Liver (tissue), 9 donors: ENCODE measurements around the gene BUB1. TPM values are rescaled to one million over a fixed set of nuclear protein-coding genes. Genes with fewer than 3 reads are reported as not detected.

ENCODE experiments used
- DNase-seq: peaks from one replicate; pipeline ENCODE4 v3.0.0-alpha.2; 2017; ENCODE audit warnings: low spot score
- H3K27ac ChIP-seq, 2 donors: one replicate each; pipeline ENCODE4 v1.7.0; 2013; ENCODE audit warnings: inconsistent platforms in 2 of 2, low read length in 2 of 2, control low read depth in 1 of 2, low read depth in 1 of 2, mild to moderate bottlenecking in 1 of 2
- H3K27me3 ChIP-seq, 4 donors: one replicate each; pipeline versions ENCODE4 v1.6.1 to v1.7.0; 2013; ENCODE audit warnings: low read length in 3 of 4, inconsistent platforms in 1 of 4, mild to moderate bottlenecking in 1 of 4, moderate library complexity in 1 of 4; ENCODE audit not compliant: control insufficient read depth in 4 of 4, insufficient read depth in 4 of 4
- H3K36me3 ChIP-seq, 4 donors: one replicate each; pipeline versions ENCODE4 v1.6.1 to v1.7.0; 2013; ENCODE audit warnings: low read length in 3 of 4, mild to moderate bottlenecking in 3 of 4, low read depth in 1 of 4, moderate library complexity in 1 of 4; ENCODE audit not compliant: control insufficient read depth in 4 of 4, insufficient read depth in 3 of 4
- H3K4me1 ChIP-seq, 4 donors: one replicate each; pipeline versions ENCODE4 v1.6.1 to v1.7.0; 2013; ENCODE audit warnings: low read length in 3 of 4, mild to moderate bottlenecking in 3 of 4, moderate library complexity in 1 of 4; ENCODE audit not compliant: control insufficient read depth in 4 of 4, insufficient read depth in 4 of 4
- H3K4me3 ChIP-seq, 3 donors: one replicate each; pipeline versions ENCODE4 v1.6.1 to v1.7.0; 2013; ENCODE audit warnings: low read length in 3 of 3, control low read depth in 1 of 3, low read depth in 1 of 3, mild to moderate bottlenecking in 1 of 3
- H3K9ac ChIP-seq, 2 donors: one replicate each; pipeline ENCODE4 v1.7.0; 2013; ENCODE audit warnings: low read length in 2 of 2, mild to moderate bottlenecking in 2 of 2, moderate library complexity in 2 of 2, control low read depth in 1 of 2, low read depth in 1 of 2
- H3K9me3 ChIP-seq, 4 donors: one replicate each; pipeline versions ENCODE4 v1.6.1 to v1.7.0; 2013; ENCODE audit warnings: low read length in 3 of 4; ENCODE audit not compliant: control insufficient read depth in 4 of 4
- CTCF ChIP-seq: fragments of 150-350 bp; IDR thresholded peaks from 2 replicates; pipeline ENCODE4 v1.5.1; 2017; ENCODE audit warnings: improper control_type of control experiment, low read depth, low read length; ENCODE audit not compliant: missing input control
- EGR1 ChIP-seq, 2 donors: IDR thresholded peaks; 2 replicates each; pipeline ENCODE4 v1.6.1; 2016 to 2018; ENCODE audit warnings: antibody characterized with exemption in 2 of 2, low read depth in 2 of 2
- FOXA1 ChIP-seq: IDR thresholded peaks from 2 replicates; pipeline ENCODE4 v1.6.1; 2016; ENCODE audit warnings: antibody characterized with exemption
- GABPA ChIP-seq, 2 donors: IDR thresholded peaks in 1 of 2; conservative IDR thresholded peaks in 1 of 2; 2 replicates each; pipeline ENCODE4 v1.6.1; 2016; ENCODE audit warnings: antibody characterized with exemption in 2 of 2, mild to moderate bottlenecking in 1 of 2, moderate library complexity in 1 of 2
- HNF4A ChIP-seq, 2 donors: conservative IDR thresholded peaks; 2 replicates each; pipeline ENCODE4 v1.6.1; 2016; ENCODE audit warnings: antibody characterized with exemption in 2 of 2, mild to moderate bottlenecking in 2 of 2
- HNF4G ChIP-seq: IDR thresholded peaks from 2 replicates; pipeline ENCODE4 v1.6.1; 2016; ENCODE audit warnings: antibody characterized with exemption
- JUND ChIP-seq, 2 donors: IDR thresholded peaks; 2 replicates each; pipeline ENCODE4 v1.6.1; 2016; ENCODE audit warnings: antibody characterized with exemption in 2 of 2
- MAX ChIP-seq: IDR thresholded peaks from 2 replicates; pipeline ENCODE4 v1.6.1; 2016; ENCODE audit warnings: antibody characterized with exemption
- NR2F2 ChIP-seq: IDR thresholded peaks from 2 replicates; pipeline ENCODE4 v1.6.1; 2016; ENCODE audit warnings: antibody characterized with exemption
- RAD21 ChIP-seq, 2 donors: IDR thresholded peaks; 2 replicates each; pipeline ENCODE4 v1.6.1; 2016; ENCODE audit warnings: antibody characterized with exemption in 2 of 2, mild to moderate bottlenecking in 2 of 2
- REST ChIP-seq: IDR thresholded peaks from 2 replicates; pipeline ENCODE4 v1.6.1; 2016; ENCODE audit warnings: antibody characterized with exemption, mild to moderate bottlenecking
- RXRA ChIP-seq, 2 donors: IDR thresholded peaks; 2 replicates each; pipeline ENCODE4 v1.6.1; 2017 to 2018; ENCODE audit warnings: antibody characterized with exemption in 2 of 2, mild to moderate bottlenecking in 1 of 2
- SP1 ChIP-seq: IDR thresholded peaks from 2 replicates; pipeline ENCODE4 v1.6.1; 2018; ENCODE audit warnings: antibody characterized with exemption, mild to moderate bottlenecking
- TAF1 ChIP-seq: conservative IDR thresholded peaks from 2 replicates; pipeline ENCODE4 v1.6.1; 2016; ENCODE audit warnings: antibody characterized with exemption, mild to moderate bottlenecking
- WGBS: extraction: QIAGEN DNeasy Blood & Tissue Kit; methylation state at CpG from one replicate; pipeline ENCODE4 v1.1.7; 2013; 5-methylcytosine and 5-hydroxymethylcytosine counted together
- polyA plus RNA-seq, 2 donors: library from polyadenylated mRNA; stranded (reverse) in 1 of 2; unstranded in 1 of 2; fragments of 200-250 nt in 1 of 2; fragments of >200 nt in 1 of 2; fragmentation: Nextera tagmentation in 1 of 2; extraction: Ambion mirVana in 1 of 2; gene quantifications; one replicate each; pipeline versions ENCODE4 v1.2.1 to v1.2.3, GENCODE V29; 2013 to 2015
- total RNA-seq, 2 donors: library from RNA; depleted of rRNA; stranded (reverse); fragments of >200 nt; gene quantifications; one replicate each; pipeline ENCODE4 v1.2.3, GENCODE V29; 2014
- TF ChIP-seq, protein P1 (sequence below): IDR thresholded peaks from 2 replicates; pipeline ENCODE4 v1.6.1; 2016; ENCODE audit warnings: antibody characterized with exemption
- donor health status: healthy.
- donor health status: healthy.
- donor health status: healthy.
- donor health status: healthy.
- donor health status: healthy.

The BUB1 gene
- total and polyA plus RNA-seq, 4 donors: 0.08 to 46.1 (median 1.1) TPM

DNA sequence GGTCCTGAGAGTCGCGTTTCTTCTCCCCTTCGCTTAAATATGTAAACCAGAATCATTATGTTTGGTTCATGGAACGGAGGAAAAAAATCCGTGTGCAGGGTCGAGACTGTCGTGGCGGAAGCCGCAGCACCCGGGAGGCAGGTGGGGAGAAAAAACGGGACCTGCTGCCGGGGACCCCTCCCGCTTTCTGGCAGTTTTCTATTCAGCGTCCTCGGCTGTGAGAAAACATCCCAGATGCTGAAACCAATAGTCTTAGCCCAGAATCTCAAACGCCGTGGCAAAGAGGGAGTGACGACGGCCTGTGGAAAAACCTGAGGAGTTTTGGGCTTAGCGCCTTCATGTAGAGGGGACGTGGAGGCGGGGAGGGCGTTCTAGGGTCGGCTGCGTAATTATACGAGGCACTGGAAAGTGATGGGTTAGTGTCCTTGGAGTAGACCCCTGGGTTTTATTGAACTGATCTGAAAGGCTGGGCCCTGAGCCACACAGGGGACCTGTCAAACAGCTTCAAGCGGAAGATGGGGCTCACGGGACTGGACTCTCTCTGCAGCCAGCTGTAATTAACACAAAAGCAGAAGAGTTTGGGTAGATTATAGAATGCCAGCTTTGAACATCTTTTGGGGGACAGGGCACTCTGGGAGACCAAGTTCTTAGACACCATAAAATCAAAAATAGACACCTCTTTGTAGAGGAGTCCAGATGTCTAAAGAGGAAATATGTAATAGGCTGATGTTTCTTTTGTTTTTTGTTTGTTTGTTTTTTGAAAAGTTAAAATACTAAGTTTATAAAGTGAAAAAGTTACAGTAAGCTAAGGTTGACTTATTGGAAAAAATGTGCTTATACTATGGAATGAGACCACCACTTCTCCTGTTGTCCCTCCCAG lies 834 bp upstream of the BUB1 start:
- no peaks in the 10 kb centered on the region for H3K27me3 ChIP-seq
- peak overlapping the region; percentile 58 to 89 (median 59) for H3K4me3 ChIP-seq
- peak; percentile 58 for DNase-seq
- WGBS: 1% methylated on average over 28 of the region's 28 CpGs
- TF ChIP-seq RXRA (IDR thresholded peaks at IDR 0.05) (no peak), RAD21 (IDR thresholded peaks at IDR 0.05) (no peak), TAF1 (no peak), GABPA (IDR thresholded peaks at IDR 0.05 in 1 of 2, conservative IDR thresholded peaks at IDR 0.05 in 1 of 2) (no peak), CTCF (no peak), JUND (IDR thresholded peaks at IDR 0.05) (no peak), FOXA1 (no peak), EGR1 (IDR thresholded peaks at IDR 0.05; ENCODE audit: low read depth in 2 of 2) (no peak), MAX (no peak), SP1 (no peak), NR2F2 (no peak), HNF4G (no peak), REST (no peak), HNF4A (conservative IDR thresholded peaks at IDR 0.05) (no peak)
- TF ChIP-seq, protein P1, sequence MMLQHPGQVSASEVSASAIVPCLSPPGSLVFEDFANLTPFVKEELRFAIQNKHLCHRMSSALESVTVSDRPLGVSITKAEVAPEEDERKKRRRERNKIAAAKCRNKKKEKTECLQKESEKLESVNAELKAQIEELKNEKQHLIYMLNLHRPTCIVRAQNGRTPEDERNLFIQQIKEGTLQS: no peak
- peak overlapping the region; percentile 58 to 73 for H3K27ac ChIP-seq
- H3K9ac ChIP-seq: peak overlapping the region; percentile 23 to 78
- no peaks in the 10 kb centered on the region for H3K36me3 ChIP-seq
- no peaks in the 10 kb centered on the region for H3K9me3 ChIP-seq
- H3K4me1 ChIP-seq: peaks cover 2 to 10% (median 5%) of the 10 kb centered on the region in 4 donors

GRCh38 chr2:110677080-110677479 lies 783 bp downstream of the BUB1 start:
- Histone ChIP-seq H3K4me1 (peaks cover 2 to 10% (median 5%) of the 10 kb centered on the region in 4 donors), H3K9ac (no peak overlapping the region), H3K4me3 (peak overlapping the region in 1 of 3 donors; percentile 9), H3K27ac (no peak overlapping the region), H3K27me3 (no peaks in the 10 kb centered on the region), H3K9me3 (no peaks in the 10 kb centered on the region), H3K36me3 (no peaks in the 10 kb centered on the region)
- TF ChIP-seq SP1 (no peak), RAD21 (IDR thresholded peaks at IDR 0.05) (no peak), GABPA (IDR thresholded peaks at IDR 0.05 in 1 of 2, conservative IDR thresholded peaks at IDR 0.05 in 1 of 2) (no peak)
- no peak for DNase-seq
- 14% methylated on average over 5 of the region's 5 CpGs for WGBS
